Mesendoderm (in vitro differentiated cells): Measurements from ENCODE around the gene CSF3R.
"Not testable (repeated sequence)": the region's sequence is repeated elsewhere in the genome, so short reads cannot be mapped to it uniquely, and the experiment has no call there.

Source experiments
- DNase-seq: peaks from one replicate; pipeline ENCODE4 v3.0.0; 2013
- H2AK5ac ChIP-seq: 2 replicates; pipeline ENCODE4 v1.6.1; 2013; ENCODE audit warnings: low read length, inconsistent platforms
- H2BK120ac ChIP-seq: 2 replicates; pipeline ENCODE4 v1.6.1; 2013; ENCODE audit warnings: low read depth, mild to moderate bottlenecking, low read length, moderate library complexity, mixed read lengths
- H2BK15ac ChIP-seq: replicated peaks from 2 replicates; pipeline ENCODE4 v1.6.1; 2013; ENCODE audit warnings: low read depth, mild to moderate bottlenecking, moderate library complexity
- H2BK5ac ChIP-seq: 2 replicates; pipeline ENCODE4 v1.6.1; 2013; ENCODE audit warnings: low read length, inconsistent platforms
- H3K18ac ChIP-seq: 2 replicates; pipeline ENCODE4 v1.6.1; 2013; ENCODE audit warnings: mild to moderate bottlenecking, low read length, mixed read lengths
- H3K23ac ChIP-seq: one replicate; pipeline ENCODE4 v1.6.1; 2013; ENCODE audit warnings: low read length
- H3K27ac ChIP-seq: 2 replicates; pipeline ENCODE4 v1.5.1; 2013; ENCODE audit warnings: low read depth, mild to moderate bottlenecking, inconsistent platforms, low read length, moderate library complexity
- H3K27me3 ChIP-seq: 2 replicates; pipeline ENCODE4 v1.6.1; 2013; ENCODE audit warnings: low read length, control low read depth, mild to moderate bottlenecking, inconsistent platforms; ENCODE audit not compliant: insufficient read depth, poor library complexity
- H3K36me3 ChIP-seq: 2 replicates; pipeline ENCODE4 v1.6.1; 2013; ENCODE audit warnings: low read length, inconsistent platforms; ENCODE audit not compliant: control insufficient read depth, insufficient read depth
- H3K4ac ChIP-seq: one replicate; pipeline ENCODE4 v1.6.1; 2013; ENCODE audit warnings: low read depth, mild to moderate bottlenecking, low read length, moderate library complexity
- H3K4me1 ChIP-seq: 2 replicates; pipeline ENCODE4 v1.6.1; 2013; ENCODE audit warnings: low read depth, low read length, inconsistent platforms; ENCODE audit not compliant: control insufficient read depth
- H3K4me2 ChIP-seq: 2 replicates; pipeline ENCODE4 v1.6.1; 2013; ENCODE audit warnings: low read length
- H3K4me3 ChIP-seq: 2 replicates; pipeline ENCODE4 v1.5.1; 2013; ENCODE audit warnings: mild to moderate bottlenecking, low read length
- H3K56ac ChIP-seq: one replicate; pipeline ENCODE4 v1.6.1; 2013; ENCODE audit warnings: low read length
- H3K79me1 ChIP-seq: 2 replicates; pipeline ENCODE4 v1.6.1; 2013; ENCODE audit warnings: low read length, inconsistent platforms
- H3K79me2 ChIP-seq: 2 replicates; pipeline ENCODE4 v1.6.1; 2013; ENCODE audit warnings: mild to moderate bottlenecking, low read length; ENCODE audit not compliant: control insufficient read depth, insufficient read depth
- H3K9ac ChIP-seq: 2 replicates; pipeline ENCODE4 v1.6.1; 2013; ENCODE audit warnings: low read length, inconsistent platforms
- H4K5ac ChIP-seq: one replicate; pipeline ENCODE4 v1.6.1; 2013; ENCODE audit warnings: low read length
- H4K8ac ChIP-seq: one replicate; pipeline ENCODE4 v1.6.1; 2013; ENCODE audit warnings: low read depth, mild to moderate bottlenecking, control low read depth, low read length, moderate library complexity
- WGBS: extraction: QIAGEN DNeasy Blood & Tissue Kit; methylation state at CpG from one replicate; pipeline ENCODE4 v1.1.7; 2013; ENCODE audit warnings: low lambda C conversion rate, missing lambda C conversion rate; ENCODE audit not compliant: insufficient coverage; ENCODE audit errors: extremely low coverage; 5-methylcytosine and 5-hydroxymethylcytosine counted together

CSF3R gene

DNA sequence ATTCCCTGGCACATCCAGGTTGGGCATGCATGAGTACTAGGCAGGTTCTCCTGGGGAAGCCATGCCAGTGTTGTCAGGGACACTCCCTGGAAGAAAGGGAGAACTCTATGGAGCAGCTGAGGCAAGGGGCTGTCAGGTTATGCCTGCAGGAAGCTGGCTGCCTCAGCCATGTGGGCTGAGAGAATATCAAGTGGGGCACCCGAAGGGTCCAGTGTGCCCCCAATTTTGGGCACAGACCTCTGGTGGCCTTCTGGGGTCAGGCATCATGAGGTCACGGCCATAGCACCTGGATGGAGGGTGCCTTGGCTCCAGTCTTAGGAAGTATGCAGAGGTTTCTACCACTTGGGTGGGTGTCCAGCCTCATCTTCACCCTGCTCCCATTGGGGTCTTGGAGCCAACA, 2.6 kb downstream of the CSF3R start:
- Histone ChIP-seq H3K36me3 (no peaks in the 10 kb centered on the region), H2AK5ac (no peak overlapping the region), H3K23ac (no peak overlapping the region), H3K27me3 (no peaks in the 10 kb centered on the region), H3K18ac (no peak overlapping the region), H3K79me1 (no peaks in the 10 kb centered on the region), H3K9ac (no peak overlapping the region), H3K4ac (no peak overlapping the region), H3K4me1 (peaks cover 11% of the 10 kb centered on the region), H4K8ac (no peak overlapping the region), H3K79me2 (no peaks in the 10 kb centered on the region), H3K4me3 (no peak overlapping the region), H2BK15ac (no peak overlapping the region), H2BK5ac (no peak overlapping the region), H3K27ac (no peak overlapping the region), H3K4me2 (no peak overlapping the region), H4K5ac (no peak overlapping the region), H2BK120ac (no peak overlapping the region), H3K56ac (no peak overlapping the region)
- no CpG with 5 or more reads among the region's 2 CpGs for WGBS
- no peak for DNase-seq

DNA sequence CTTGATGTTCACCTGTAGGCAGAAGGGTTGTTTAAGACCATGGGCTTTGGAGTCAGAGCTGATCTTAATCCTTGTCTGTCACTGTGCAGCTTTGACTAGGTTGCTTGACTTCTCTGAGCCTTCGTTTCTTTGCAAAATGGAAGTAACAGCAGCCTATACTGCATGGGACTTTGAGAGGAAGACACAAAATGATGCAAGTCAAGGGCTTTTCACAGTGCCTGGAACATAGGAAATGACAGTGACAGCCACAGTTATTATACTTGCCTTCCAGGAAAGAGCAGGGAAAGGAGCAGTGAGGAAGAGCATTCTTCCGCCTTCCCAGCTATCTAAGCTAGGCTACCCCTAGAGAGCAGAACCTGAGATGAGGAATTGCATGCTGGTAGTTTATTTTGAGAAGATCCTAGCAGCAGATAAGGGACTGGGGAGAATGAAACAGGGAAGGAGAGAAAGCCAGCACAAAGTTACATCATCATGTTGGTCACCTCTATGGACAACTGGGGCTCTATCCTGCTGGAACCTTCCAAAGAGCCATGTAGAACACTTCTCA, 3.1 kb downstream of the CSF3R start:
- WGBS, result no CpG with 5 or more reads among the region's 2 CpGs

DNA sequence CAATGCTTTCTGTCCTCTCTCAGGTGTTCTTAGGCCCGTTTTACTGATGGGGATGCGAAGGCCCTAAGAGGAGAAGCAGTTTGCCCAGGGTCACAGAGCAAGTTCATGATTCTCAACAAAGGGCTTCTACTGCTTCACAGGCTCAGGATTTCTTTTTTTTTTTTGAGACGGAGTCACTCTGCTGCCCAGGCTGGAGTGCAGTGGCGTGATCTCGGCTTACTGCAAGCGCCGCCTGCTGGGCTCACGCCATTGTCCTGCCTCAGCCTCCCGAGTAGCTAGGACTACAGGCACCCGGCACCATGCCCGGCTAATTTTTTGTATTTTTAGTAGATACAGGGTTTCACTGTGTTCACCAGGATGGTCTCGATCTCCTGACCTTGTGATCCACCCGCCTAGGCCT, 5.1 kb downstream of the CSF3R start:
- DNase-seq, H2BK5ac ChIP-seq, H2BK120ac ChIP-seq, H3K79me1 ChIP-seq, H3K27me3 ChIP-seq, H3K4ac ChIP-seq, H3K56ac ChIP-seq, H2AK5ac ChIP-seq, H2BK15ac ChIP-seq, H3K27ac ChIP-seq, H3K79me2 ChIP-seq, H3K18ac ChIP-seq, H3K4me2 ChIP-seq, H3K4me3 ChIP-seq, H3K36me3 ChIP-seq, H4K8ac ChIP-seq, H3K9ac ChIP-seq, H4K5ac ChIP-seq, H3K23ac ChIP-seq: not testable (repeated sequence)
- no CpG with 5 or more reads among the region's 13 CpGs for WGBS
- H3K4me1 ChIP-seq, result peaks cover 10% of the 10 kb centered on the region

More for the DNA sequence above, 3.1 kb downstream of the CSF3R start:
- H3K4me2 ChIP-seq, result no peak overlapping the region
- no peak overlapping the region for H3K18ac ChIP-seq
- H3K79me1 ChIP-seq, result no peaks in the 10 kb centered on the region
- no peak for DNase-seq
- H4K5ac ChIP-seq, result no peak overlapping the region
- H2BK120ac ChIP-seq, result no peak overlapping the region
- H2BK15ac ChIP-seq, result no peak overlapping the region
- no peaks in the 10 kb centered on the region for H3K79me2 ChIP-seq
- H3K4ac ChIP-seq, result no peak overlapping the region
- H3K27me3 ChIP-seq, result no peaks in the 10 kb centered on the region
- H2BK5ac ChIP-seq, result no peak overlapping the region
- no peak overlapping the region for H3K27ac ChIP-seq
- no peak overlapping the region for H3K56ac ChIP-seq
- H3K4me1 ChIP-seq, result peaks cover 11% of the 10 kb centered on the region
- no peak overlapping the region for H3K9ac ChIP-seq
- peak overlapping the region; percentile 38 for H3K23ac ChIP-seq
- no peak overlapping the region for H4K8ac ChIP-seq
- no peaks in the 10 kb centered on the region for H3K36me3 ChIP-seq
- H2AK5ac ChIP-seq, result peak overlapping the region; percentile 34
- no peak overlapping the region for H3K4me3 ChIP-seq

DNA sequence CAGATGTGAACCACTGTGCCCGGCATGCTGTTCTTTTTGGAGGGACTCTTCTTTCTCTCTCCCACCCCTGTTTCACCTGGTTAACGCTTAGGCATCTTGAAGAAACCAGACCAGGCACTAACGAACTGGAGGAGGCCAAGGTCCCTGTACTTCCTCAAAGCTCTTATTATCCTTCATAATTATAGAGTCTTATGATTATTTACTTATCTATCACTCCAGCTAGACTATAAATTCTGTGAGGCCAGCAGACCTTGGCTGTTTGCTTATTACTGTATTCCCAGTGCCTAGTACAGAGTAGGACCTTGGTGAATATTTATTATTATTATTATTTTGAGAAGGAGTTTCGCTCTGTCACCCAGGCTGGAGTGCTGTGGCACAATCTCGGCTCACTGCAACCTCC, 5.8 kb downstream of the CSF3R start:
- H2BK120ac ChIP-seq, result no peak overlapping the region
- no peak overlapping the region for H3K4ac ChIP-seq
- no peaks in the 10 kb centered on the region for H3K36me3 ChIP-seq
- no peak overlapping the region for H2BK15ac ChIP-seq
- no CpG with 5 or more reads among the region's 5 CpGs for WGBS
- H3K79me1 ChIP-seq, result no peaks in the 10 kb centered on the region
- H3K4me2 ChIP-seq, result no peak overlapping the region
- no peak overlapping the region for H4K8ac ChIP-seq
- peaks cover 7% of the 10 kb centered on the region for H3K4me1 ChIP-seq
- H3K27me3 ChIP-seq, result no peaks in the 10 kb centered on the region
- no peak overlapping the region for H3K4me3 ChIP-seq
- H2AK5ac ChIP-seq, result no peak overlapping the region
- no peak for DNase-seq
- H4K5ac ChIP-seq, result no peak overlapping the region
- H3K27ac ChIP-seq, result no peak overlapping the region
- H3K18ac ChIP-seq, result no peak overlapping the region
- H3K23ac ChIP-seq, result no peak overlapping the region
- no peaks in the 10 kb centered on the region for H3K79me2 ChIP-seq
- no peak overlapping the region for H3K56ac ChIP-seq
- no peak overlapping the region for H3K9ac ChIP-seq
- no peak overlapping the region for H2BK5ac ChIP-seq

DNA sequence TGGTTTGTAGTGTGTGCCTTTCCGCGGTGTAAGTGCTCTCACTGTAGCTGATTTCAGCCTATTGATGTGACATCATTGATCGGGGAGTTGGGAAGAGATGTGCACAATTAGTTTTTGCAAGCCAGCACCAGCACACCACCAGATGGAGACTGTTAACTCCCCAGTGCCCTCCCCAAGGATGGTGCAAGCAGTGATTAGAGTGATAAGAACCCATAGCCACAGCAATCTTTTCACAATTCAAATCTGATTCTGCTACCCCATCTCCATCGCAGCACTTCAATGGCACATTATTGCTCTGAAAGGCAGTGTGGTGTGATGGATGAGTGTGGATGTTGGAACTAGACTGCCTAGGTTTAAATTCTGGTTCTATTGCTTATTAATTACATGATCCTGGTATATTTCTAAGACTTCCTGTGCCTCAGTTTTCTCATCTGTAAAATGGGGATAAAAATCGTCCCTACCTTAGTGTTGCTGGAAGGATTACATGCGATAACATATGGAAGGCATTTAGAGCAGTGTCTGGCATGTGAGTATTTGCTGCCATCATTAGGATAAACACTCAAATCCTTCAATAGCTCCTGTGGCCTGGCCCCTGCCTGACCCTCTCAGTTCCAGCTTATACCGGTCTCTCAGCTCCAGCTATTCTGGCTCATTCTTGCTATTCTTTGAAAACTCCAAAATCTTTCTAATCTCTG, 6.7 kb downstream of the CSF3R start:
- no peaks in the 10 kb centered on the region for H3K79me1 ChIP-seq
- H2BK5ac ChIP-seq, result no peak overlapping the region
- no peak overlapping the region for H3K23ac ChIP-seq
- no peak overlapping the region for H3K9ac ChIP-seq
- H3K4me3 ChIP-seq, result no peak overlapping the region
- no CpG with 5 or more reads among the region's 7 CpGs for WGBS
- no peak overlapping the region for H3K27ac ChIP-seq
- H3K4me1 ChIP-seq, result no peaks in the 10 kb centered on the region
- H3K79me2 ChIP-seq, result no peaks in the 10 kb centered on the region
- H3K4ac ChIP-seq, result no peak overlapping the region
- no peak overlapping the region for H4K8ac ChIP-seq
- no peak overlapping the region for H3K56ac ChIP-seq
- no peaks in the 10 kb centered on the region for H3K27me3 ChIP-seq
- H2BK15ac ChIP-seq, result no peak overlapping the region
- H3K18ac ChIP-seq, result no peak overlapping the region
- no peak for DNase-seq
- no peak overlapping the region for H4K5ac ChIP-seq
- no peak overlapping the region for H2AK5ac ChIP-seq
- H3K4me2 ChIP-seq, result no peak overlapping the region
- H3K36me3 ChIP-seq, result no peaks in the 10 kb centered on the region
- no peak overlapping the region for H2BK120ac ChIP-seq

DNA sequence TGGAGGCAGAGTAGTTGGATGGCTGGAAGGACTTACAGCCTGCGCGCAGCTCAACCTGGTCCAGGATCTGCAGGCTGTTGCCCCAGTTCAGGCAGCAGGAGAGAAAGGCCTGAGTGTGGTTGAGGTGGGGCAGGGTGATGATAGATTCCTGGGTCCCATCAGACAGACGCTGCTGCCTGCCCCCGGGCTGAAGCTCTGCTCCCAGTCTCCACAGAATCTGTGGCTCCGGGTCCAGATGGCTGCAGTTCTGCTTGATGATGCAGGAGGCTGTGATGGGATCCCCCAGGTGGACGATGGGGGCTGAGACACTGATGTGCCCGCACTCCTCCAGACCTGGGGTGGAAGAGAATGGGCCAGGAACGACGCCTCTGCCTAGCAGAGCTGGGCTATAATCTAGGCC, 7.4 kb downstream of the CSF3R start:
- Histone ChIP-seq H3K4ac (no peak overlapping the region), H3K79me1 (no peaks in the 10 kb centered on the region), H3K27me3 (no peaks in the 10 kb centered on the region), H3K4me3 (no peak overlapping the region), H2AK5ac (no peak overlapping the region), H2BK120ac (no peak overlapping the region), H3K27ac (no peak overlapping the region), H4K5ac (no peak overlapping the region), H3K18ac (no peak overlapping the region), H3K56ac (no peak overlapping the region), H3K4me2 (no peak overlapping the region), H3K36me3 (no peaks in the 10 kb centered on the region), H3K9ac (no peak overlapping the region), H2BK15ac (no peak overlapping the region), H3K4me1 (no peaks in the 10 kb centered on the region), H3K23ac (no peak overlapping the region), H4K8ac (no peak overlapping the region), H2BK5ac (no peak overlapping the region), H3K79me2 (no peaks in the 10 kb centered on the region)
- no peak for DNase-seq
- no CpG with 5 or more reads among the region's 9 CpGs for WGBS
